Activated naive CD8-positive, alpha-beta T cell treated with anti-CD3 and anti-CD28 coated beads, Interleukin-2, amount 50 U/mL, for 24 hours (primary cell): ENCODE measurements around the gene LSS.

Experiments used
- ATAC-seq: fragments of 150-1000 bp; cut with Tn5 transposase; one replicate; pipeline ENCODE4 v1.10.0; 2021
- DNase-seq: peaks from one replicate; pipeline ENCODE4 v3.0.0; 2021
- H3K27ac Mint-ChIP-seq: one replicate; pipeline ENCODE4 v1.8.0; 2021; ENCODE audit warnings: mild to moderate bottlenecking, mixed read lengths
- H3K27me3 Mint-ChIP-seq: one replicate; pipeline ENCODE4 v1.8.0; 2021; ENCODE audit warnings: mixed read lengths
- H3K36me3 Mint-ChIP-seq: one replicate; pipeline ENCODE4 v1.8.0; 2021; ENCODE audit warnings: low read depth, mixed read lengths
- H3K4me1 Mint-ChIP-seq: one replicate; pipeline ENCODE4 v1.8.0; 2021; ENCODE audit warnings: mixed read lengths
- H3K4me3 Mint-ChIP-seq: one replicate; pipeline ENCODE4 v1.8.0; 2021; ENCODE audit warnings: mild to moderate bottlenecking, moderate library complexity, mixed read lengths
- H3K9me3 Mint-ChIP-seq: one replicate; pipeline ENCODE4 v1.8.0; 2021; ENCODE audit warnings: mixed read lengths

LSS gene

DNA sequence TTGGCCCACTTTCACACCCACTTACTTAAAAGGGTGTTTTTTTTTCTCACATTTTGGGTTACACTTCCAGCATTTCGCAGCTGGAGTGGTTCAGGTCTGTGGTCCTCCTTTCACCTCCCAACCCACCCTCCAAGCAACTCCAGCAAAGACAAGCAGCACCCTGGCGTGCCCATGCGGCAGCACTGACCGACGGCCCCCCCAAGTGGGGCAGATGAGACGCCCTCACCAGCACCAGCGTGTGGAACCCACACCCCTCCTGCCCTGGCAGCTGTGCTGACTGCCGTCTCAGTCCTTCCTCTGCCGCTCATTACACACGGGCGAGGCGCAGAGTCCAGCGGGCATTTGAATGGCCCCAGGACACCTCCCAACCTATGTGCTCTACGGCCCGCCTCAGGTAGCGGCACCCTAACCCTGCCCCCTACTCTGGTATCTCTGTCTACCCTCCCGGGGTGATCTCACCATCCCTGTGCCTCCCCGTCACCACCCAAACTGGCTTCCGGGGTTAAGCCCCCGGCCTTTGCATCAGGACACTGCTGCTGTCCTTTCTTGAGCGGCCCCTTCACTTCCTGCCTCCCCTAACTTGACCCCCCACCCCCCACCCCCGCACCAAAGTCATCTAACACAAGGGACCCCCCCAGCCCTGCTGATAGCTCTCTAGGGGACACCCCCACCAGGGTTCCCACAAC, 10.9 kb downstream of the LSS start:
- Mint-ChIP-seq H3K36me3 (no peaks in the 10 kb centered on the region), H3K27me3 (no peaks in the 10 kb centered on the region), H3K4me1 (no peaks in the 10 kb centered on the region), H3K4me3 (no peak overlapping the region), H3K9me3 (no peaks in the 10 kb centered on the region), H3K27ac (no peak overlapping the region)
- DNase-seq (no peak), ATAC-seq (no peak)

GRCh38 chr21:46216132-46216747, 12.3 kb downstream of the LSS start:
- H3K4me3 Mint-ChIP-seq: no peak overlapping the region
- no peaks in the 10 kb centered on the region for H3K36me3 Mint-ChIP-seq
- H3K27ac Mint-ChIP-seq: no peak overlapping the region
- H3K27me3 Mint-ChIP-seq: no peaks in the 10 kb centered on the region
- ATAC-seq (no peak), DNase-seq (no peak)
- no peaks in the 10 kb centered on the region for H3K4me1 Mint-ChIP-seq
- H3K9me3 Mint-ChIP-seq: no peaks in the 10 kb centered on the region

DNA sequence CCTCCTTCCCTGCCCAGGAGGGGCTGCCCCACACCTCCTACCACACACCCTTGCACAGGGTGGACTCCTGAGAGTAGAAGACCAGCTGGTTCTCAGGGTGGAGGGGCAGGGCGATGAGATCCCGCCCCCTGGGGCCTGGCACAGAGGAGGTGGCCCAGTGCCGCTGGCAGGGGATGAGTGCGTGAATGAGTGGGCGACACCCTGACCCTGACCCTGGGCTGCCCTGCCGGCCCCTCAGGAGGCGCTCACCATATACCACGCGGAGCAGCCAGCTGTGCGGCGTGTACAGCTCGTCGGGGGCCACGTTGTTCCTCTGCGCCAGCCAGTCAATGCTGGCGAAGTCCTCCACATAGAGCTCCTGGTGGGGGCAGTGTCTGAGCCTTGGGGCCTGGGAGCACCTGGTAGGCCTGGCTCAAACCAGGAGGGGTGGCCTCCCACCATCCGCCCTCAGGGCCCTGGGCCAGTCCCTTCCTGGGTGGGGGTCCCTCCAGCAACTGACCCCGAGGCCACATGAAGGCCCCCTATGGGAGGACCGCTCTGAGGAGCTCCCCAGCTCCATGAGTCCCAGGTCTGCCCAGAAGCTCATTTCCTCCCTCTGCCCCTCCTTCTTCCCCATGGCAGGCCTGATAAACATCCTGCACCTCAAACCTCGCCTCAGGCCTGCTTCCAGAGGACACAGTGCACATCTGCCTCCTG, 13.0 kb downstream of the LSS start:
- Mint-ChIP-seq H3K27ac (no peak overlapping the region), H3K4me3 (no peak overlapping the region), H3K4me1 (no peaks in the 10 kb centered on the region), H3K36me3 (no peaks in the 10 kb centered on the region), H3K9me3 (no peaks in the 10 kb centered on the region), H3K27me3 (no peaks in the 10 kb centered on the region)
- no peak for ATAC-seq
- DNase-seq: no peak

DNA sequence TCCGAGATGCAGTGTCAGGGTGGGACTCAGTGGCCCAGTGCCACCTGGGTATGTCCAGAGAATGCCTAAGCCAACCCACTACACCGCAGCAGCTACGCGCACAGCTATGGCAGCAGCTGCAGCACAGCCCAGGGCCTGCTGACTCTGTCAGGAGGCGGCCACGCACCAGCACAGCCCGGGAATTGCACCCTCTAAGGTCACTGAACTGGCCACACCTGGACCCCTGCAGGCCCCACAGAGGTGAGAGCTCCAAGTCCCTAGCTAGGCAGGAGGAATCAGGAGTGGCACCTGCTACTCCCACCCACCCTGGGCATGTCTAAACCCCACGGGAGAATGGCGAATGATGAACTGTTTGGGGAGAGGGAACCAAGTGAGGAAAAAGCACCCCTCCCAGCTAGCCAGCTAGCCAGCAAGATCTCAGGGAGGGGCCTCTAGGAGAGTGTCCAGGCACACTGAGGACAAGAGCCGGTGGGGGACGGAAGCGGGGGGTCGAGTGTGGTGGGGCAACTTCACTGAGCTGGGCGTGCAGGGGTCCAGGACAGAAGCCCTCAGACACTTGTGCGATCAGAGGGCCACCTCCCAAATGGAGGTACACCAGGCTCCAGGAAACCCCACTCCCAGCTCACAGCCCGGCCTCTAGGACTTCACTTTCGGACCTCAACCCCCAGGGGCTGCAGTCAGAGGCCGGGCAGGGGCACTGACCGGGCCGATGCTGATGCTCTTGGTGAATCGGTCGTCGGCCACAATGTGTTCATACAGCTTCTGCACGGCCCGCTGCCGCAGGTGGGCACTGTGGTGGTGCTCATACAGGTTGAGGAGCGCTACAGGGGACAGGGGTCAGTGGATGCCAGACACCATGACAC, 13.9 kb downstream of the LSS start:
- Mint-ChIP-seq H3K27me3 (no peaks in the 10 kb centered on the region), H3K36me3 (no peaks in the 10 kb centered on the region), H3K4me3 (no peak overlapping the region), H3K27ac (no peak overlapping the region), H3K4me1 (no peaks in the 10 kb centered on the region), H3K9me3 (no peaks in the 10 kb centered on the region)
- DNase-seq (no peak), ATAC-seq (no peak)

GRCh38 chr21:46213620-46214286, 14.8 kb downstream of the LSS start:
- H3K4me1 Mint-ChIP-seq: no peaks in the 10 kb centered on the region
- no peaks in the 10 kb centered on the region for H3K9me3 Mint-ChIP-seq
- no peak overlapping the region for H3K27ac Mint-ChIP-seq
- no peak for ATAC-seq
- no peaks in the 10 kb centered on the region for H3K36me3 Mint-ChIP-seq
- H3K4me3 Mint-ChIP-seq: no peak overlapping the region
- no peak for DNase-seq
- H3K27me3 Mint-ChIP-seq: no peaks in the 10 kb centered on the region

- DNase-seq (no peak), ATAC-seq (no peak)
- Mint-ChIP-seq H3K36me3 (no peaks in the 10 kb centered on the region), H3K27me3 (no peaks in the 10 kb centered on the region), H3K9me3 (no peaks in the 10 kb centered on the region), H3K4me1 (no peaks in the 10 kb centered on the region), H3K27ac (no peak overlapping the region), H3K4me3 (no peak overlapping the region)
Observed at GRCh38 chr21:46212721-46213484, 15.7 kb downstream of the LSS start.

DNA sequence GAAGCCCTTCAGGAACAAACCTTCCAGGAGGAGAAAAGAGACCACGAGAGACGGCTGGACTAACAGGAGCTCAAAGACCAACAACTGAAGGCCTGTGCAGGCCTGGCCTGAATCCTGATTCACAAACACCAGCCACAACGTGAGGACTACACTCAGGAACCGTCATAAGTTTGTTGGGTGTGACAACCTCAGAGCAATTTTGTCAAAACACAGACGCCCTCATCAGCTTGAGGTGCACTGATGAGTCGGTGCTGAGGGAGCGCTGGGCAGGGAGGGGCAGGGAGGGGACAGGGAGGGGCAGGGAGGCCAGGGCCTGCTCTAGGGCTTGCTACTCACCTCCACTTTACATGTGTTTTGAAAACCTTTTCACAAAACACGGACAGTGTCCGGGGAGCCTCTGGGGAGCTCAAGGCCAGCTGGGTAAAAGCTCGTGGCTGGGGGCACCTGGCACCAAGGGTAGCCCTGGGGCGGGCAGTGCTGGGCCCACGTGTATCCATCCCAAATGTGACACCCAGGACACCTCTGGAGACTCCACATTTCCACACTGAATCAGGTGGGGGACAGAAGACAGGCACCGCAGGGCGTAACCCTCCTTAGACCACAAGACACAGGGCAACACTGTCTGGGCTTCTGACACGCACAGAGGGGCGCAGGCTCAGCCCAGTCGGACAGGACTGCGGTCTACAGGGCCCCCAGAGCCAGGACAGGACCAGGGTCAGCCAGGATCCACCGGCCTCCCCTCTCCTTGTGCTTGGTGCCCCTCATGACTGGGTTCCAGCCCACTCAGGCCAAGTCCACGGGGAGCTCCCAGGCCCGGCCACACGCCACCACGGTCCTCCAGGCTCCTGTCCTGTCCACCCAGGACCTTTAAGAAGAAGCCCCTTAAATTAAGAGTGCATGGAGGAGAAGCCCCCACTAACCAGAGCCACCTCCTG, 16.5 kb downstream of the LSS start:
- H3K4me1 Mint-ChIP-seq: no peaks in the 10 kb centered on the region

DNA sequence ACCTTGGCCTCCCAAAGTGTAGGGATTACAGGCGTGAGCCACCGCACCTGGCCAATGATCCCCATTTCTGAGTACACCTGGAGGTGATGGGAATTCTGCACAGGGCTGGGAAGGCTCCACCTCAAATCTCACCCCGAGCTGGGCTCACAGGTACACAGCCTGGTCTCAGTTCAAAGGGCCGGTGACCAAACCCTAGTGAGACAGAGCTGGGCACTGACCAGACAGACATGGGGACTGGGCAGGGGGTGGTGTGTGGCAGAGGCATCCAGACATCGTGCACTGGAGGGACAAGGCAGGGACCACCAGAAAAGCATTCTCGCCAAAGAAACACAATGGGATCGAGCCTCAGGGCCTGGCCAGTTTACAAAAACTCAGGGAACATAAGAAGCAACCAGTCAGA, 17.2 kb downstream of the LSS start:
- no peaks in the 10 kb centered on the region for H3K36me3 Mint-ChIP-seq

More for the DNA sequence above, 16.5 kb downstream of the LSS start:
- DNase-seq: no peak
- Mint-ChIP-seq H3K27me3 (no peaks in the 10 kb centered on the region), H3K36me3 (no peaks in the 10 kb centered on the region), H3K27ac (no peak overlapping the region), H3K4me3 (no peak overlapping the region), H3K9me3 (no peaks in the 10 kb centered on the region)
- ATAC-seq: no peak

DNA sequence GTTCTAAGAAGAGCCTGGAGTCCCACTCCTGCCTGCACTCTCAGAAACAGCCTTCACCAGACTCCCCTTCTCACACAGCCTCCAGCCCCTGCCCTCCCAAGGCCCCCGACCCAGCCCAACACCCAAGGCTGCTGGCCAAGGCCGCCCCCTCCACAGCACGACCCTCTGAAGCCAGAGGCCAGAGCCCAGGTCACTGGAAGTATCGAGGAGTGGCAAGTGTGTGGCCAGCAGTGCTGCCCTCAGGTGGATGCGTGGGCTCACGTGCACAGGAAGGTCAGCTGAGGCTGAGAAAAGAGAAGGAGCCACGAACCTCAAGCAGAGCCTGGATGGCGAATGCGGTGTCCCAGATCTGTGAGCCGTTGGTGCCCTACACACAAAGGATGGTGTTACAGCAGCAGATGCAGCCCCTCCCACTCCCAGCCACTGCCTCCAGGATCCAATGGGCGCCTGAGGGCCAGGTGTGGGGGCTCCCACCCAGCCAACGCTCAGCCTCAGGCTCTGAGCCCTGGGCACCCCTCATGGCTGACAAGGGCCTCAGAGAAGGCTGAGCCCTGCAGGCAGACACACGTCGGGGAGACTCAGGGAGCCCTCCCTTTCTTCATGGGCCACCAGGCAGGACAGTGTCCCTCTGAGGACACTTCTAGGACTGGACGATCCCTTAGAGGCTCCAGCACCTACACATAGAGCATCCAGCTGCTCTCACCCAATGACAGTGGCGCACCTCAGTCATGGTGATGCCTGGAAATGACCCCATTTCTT, 18.0 kb downstream of the LSS start:
- Mint-ChIP-seq H3K27ac (no peak overlapping the region), H3K36me3 (no peaks in the 10 kb centered on the region), H3K27me3 (no peaks in the 10 kb centered on the region), H3K4me1 (no peaks in the 10 kb centered on the region), H3K9me3 (no peaks in the 10 kb centered on the region), H3K4me3 (no peak overlapping the region)
- no peak for ATAC-seq
- no peak for DNase-seq

More for the DNA sequence above, 17.2 kb downstream of the LSS start:
- Mint-ChIP-seq H3K4me1 (no peaks in the 10 kb centered on the region), H3K4me3 (no peak overlapping the region), H3K9me3 (no peaks in the 10 kb centered on the region), H3K27me3 (no peaks in the 10 kb centered on the region), H3K27ac (no peak overlapping the region)
- ATAC-seq (no peak), DNase-seq (no peak)

DNA sequence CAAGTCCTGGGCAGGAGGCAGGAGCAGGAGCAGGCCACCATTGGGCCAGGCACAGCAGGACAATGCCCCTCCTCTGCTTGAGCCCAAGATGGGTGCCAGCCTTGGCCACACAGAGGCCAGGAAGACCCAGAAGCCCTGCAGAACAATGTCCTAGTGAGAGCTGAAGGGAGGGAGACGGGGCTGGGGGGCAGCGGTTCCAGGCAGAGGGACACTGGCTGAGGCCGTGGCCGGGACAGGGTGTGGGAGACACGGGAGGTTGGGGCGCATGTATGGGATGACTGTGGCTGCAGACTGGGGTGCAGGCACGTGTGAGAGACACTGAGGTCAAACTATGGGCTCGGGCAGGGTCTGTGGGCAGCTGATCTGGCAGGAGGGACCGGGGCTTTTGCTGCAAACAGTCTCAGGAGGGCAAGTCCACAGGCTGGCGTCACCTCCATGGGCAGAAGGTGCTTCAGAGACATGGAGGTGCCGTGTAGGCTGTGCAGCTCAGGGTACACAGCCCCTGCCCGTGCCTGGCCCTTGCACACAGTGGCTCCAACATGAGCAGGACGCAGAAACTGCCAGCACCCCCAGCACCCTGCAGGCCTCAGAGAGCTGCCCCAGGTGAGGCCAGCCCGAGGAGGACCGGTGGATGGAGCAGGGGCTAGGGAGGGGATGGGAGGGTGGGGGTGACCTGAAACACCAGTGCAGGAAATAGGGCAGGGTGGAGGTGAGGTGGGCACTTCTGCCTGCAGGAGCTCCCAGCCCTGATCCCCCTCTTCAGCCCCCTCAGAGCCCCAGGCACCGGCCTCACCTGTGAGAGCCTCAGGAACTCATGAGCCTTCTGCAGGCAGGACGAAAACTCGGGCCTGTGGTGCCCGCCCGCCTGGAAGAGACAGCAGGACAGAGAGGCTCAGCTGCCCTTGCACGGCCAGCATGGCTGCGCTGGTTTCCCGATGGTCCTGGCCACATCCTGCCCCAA, 19.5 kb downstream of the LSS start:
- Mint-ChIP-seq H3K9me3 (no peaks in the 10 kb centered on the region), H3K4me3 (no peak overlapping the region), H3K4me1 (no peaks in the 10 kb centered on the region), H3K36me3 (peaks cover 2% of the 10 kb centered on the region), H3K27me3 (no peaks in the 10 kb centered on the region), H3K27ac (no peak overlapping the region)
- ATAC-seq: no peak
- no peak for DNase-seq

- DNase-seq (no peak), ATAC-seq (no peak)
- peaks cover 2% of the 10 kb centered on the region for H3K36me3 Mint-ChIP-seq
- no peak overlapping the region for H3K27ac Mint-ChIP-seq
- H3K9me3 Mint-ChIP-seq: no peaks in the 10 kb centered on the region
- no peaks in the 10 kb centered on the region for H3K4me1 Mint-ChIP-seq
- H3K27me3 Mint-ChIP-seq: no peaks in the 10 kb centered on the region
- no peak overlapping the region for H3K4me3 Mint-ChIP-seq
Observed at GRCh38 chr21:46207920-46208591, 20.5 kb downstream of the LSS start.
